K562 (cell line): ENCODE data around the gene ZMYND8. TPM values are rescaled to one million over a fixed set of nuclear protein-coding genes. Genes with fewer than 3 reads are reported as not detected.

Experiments used
- CBFA2T3 ChIP-seq: fragments of 450-650 bp; IDR thresholded peaks from 2 replicates; pipeline ENCODE4 v1.6.1; 2017
- ELF4 ChIP-seq: fragments of 450-650 bp; formaldehyde crosslinking; IDR thresholded peaks from 2 replicates; pipeline ENCODE4 v1.4.0; 2022; ENCODE audit warnings: missing genetic modification characterization
- MAFF ChIP-seq: IDR thresholded peaks from 2 replicates; pipeline ENCODE4 v1.6.1; 2012; ENCODE audit warnings: low read length, improper control_type of control experiment
- PCBP1 ChIP-seq: fragments of 200-400 bp; formaldehyde crosslinking; IDR thresholded peaks from 2 replicates; pipeline ENCODE4 v1.6.1; 2018; ENCODE audit warnings: mild to moderate bottlenecking, low read depth, low read length; ENCODE audit not compliant: poor library complexity, severe bottlenecking
- POU5F1 ChIP-seq: fragments of 150-350 bp; IDR thresholded peaks from 2 replicates; pipeline ENCODE4 v1.6.1; 2014; ENCODE audit warnings: borderline replicate concordance, low read length, low read depth, mild to moderate bottlenecking; ENCODE audit not compliant: partially characterized antibody
- SMAD1 ChIP-seq: fragments of 150-350 bp; IDR thresholded peaks from 2 replicates; pipeline ENCODE4 v1.6.1; 2014; ENCODE audit warnings: low read length, low read depth; ENCODE audit not compliant: partially characterized antibody
- SMC3 ChIP-seq: conservative IDR thresholded peaks from 2 replicates; pipeline ENCODE4 v1.6.1; 2011; ENCODE audit warnings: low read depth, low read length, improper control_type of control experiment; ENCODE audit not compliant: insufficient read depth
- YY1 ChIP-seq, 3 experiments: IDR thresholded peaks; 2 replicates each; pipeline ENCODE4 v1.6.1; 2011; ENCODE audit warnings: low read length in 2 of 3, mild to moderate bottlenecking in 2 of 3, moderate library complexity in 2 of 3, borderline replicate concordance in 1 of 3, control low read depth in 1 of 3, low read depth in 1 of 3; ENCODE audit not compliant: insufficient read depth in 3 of 3, insufficient replicate concordance in 2 of 3, control insufficient read depth in 1 of 3, insufficient read length in 1 of 3; ENCODE audit errors: extremely low read depth in 1 of 3
- ZNF431 ChIP-seq: sonication (generic); formaldehyde crosslinking; IDR thresholded peaks from 2 replicates; pipeline ENCODE4 v1.8.0; 2022; ENCODE audit warnings: mild to moderate bottlenecking, missing genetic modification reagents
- ZZZ3 ChIP-seq: fragments of 450-650 bp; IDR thresholded peaks from 2 replicates; pipeline ENCODE4 v1.6.1; 2016; ENCODE audit warnings: antibody characterized with exemption, mild to moderate bottlenecking, moderate library complexity
- polyA plus RNA-seq, 8 experiments: library from polyadenylated mRNA; depleted of rRNA in 4 of 8; stranded (reverse) in 5 of 8; unstranded in 3 of 8; fragments of >200 nt; fragmentation: Nextera tagmentation in 2 of 8; fragmentation: Illumina TruSeq in 1 of 8; extraction: Ambion mirVana in 2 of 8; extraction: Trizol in 1 of 8; gene quantifications; 2 replicates each; pipeline versions ENCODE4 v1.2.1 to v1.2.3, GENCODE V29; 2011 to 2014; ENCODE audit warnings: inconsistent platforms in 1 of 8, missing spikeins in 1 of 8
- total RNA-seq, 7 experiments: library from RNA; depleted of rRNA in 6 of 7; stranded (reverse); fragments of >200 nt in 6 of 7; fragmentation: Illumina TruSeq in 2 of 7; extraction: Trizol in 2 of 7; gene quantifications; 2 replicates each; pipeline versions ENCODE4 v1.2.1 to v1.2.3, GENCODE V29; 2011 to 2021; ENCODE audit warnings: low replicate concordance in 1 of 7
- TF ChIP-seq, protein P1 (sequence below), 2 experiments: fragments of 450-650 bp in 1 of 2; sonication (generic) in 1 of 2; formaldehyde crosslinking; conservative IDR thresholded peaks; 2 replicates each; pipeline versions ENCODE4 v1.4.0 to v1.8.1; 2020 to 2022; ENCODE audit warnings: mild to moderate bottlenecking in 1 of 2, missing genetic modification reagents in 1 of 2
- TF ChIP-seq, protein P2 (sequence below): fragments of 450-650 bp; formaldehyde crosslinking; IDR thresholded peaks from 2 replicates; pipeline ENCODE4 v1.4.0; 2020; ENCODE audit warnings: mild to moderate bottlenecking
- TF ChIP-seq, protein P3 (sequence below): fragments of 450-650 bp; formaldehyde crosslinking; IDR thresholded peaks from 2 replicates; pipeline ENCODE4 v1.4.0; 2022; ENCODE audit warnings: missing genetic modification characterization
- TF ChIP-seq, protein P4 (sequence below): sonication (generic); formaldehyde crosslinking; IDR thresholded peaks from 2 replicates; pipeline ENCODE4 v1.4.0; 2020; ENCODE audit warnings: mild to moderate bottlenecking, missing genetic modification reagents
- TF ChIP-seq, protein P5 (sequence below): fragments of 200-800 bp; sonication (Bioruptor generic); IDR thresholded peaks from 2 replicates; pipeline ENCODE4 v1.6.1; 2016; ENCODE audit warnings: missing genetic modification characterization, missing compliant biosample characterization

The ZMYND8 gene
- total and polyA plus RNA-seq, 9 of the 15 experiments (the other 6 are each of a cell fraction or from before 2014, with no cell fraction given): 31.8 to 148 (median 71.9) TPM

DNA sequence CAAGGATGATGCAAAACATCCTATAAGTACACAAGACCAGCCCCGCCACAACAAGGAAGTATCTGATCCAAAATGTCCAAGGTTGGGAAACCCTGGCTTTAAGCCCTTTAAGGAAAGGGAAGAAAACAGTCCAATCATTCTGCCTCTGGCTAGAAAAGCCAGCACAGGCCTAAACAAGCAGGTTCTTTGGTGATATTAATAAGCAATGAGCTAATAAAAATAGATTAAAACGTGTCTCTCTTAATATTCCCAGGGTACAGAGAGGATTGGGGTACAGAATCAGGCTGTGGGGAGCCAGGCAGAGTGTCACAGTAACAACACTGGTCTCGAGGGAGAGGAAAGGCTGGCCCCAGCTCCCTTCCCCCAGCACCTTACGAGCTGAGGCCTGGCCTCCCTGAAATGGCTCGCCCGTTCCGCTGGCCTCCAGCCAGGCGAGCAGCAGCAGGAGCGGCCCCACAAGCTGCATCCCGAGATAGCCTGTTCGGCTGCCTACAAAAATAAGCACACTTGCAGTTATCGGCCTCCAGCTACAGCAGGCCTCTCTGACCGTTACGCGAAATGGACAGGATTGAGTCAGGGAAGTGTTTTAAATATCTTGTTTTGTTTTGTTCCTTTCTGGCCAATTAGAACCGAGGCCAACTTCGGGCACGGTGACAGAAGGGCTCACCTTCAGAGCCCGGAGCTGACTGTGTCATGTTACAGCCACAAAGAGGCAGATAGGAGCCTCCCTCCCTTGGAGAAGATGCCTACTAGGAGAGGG lies 4.0 kb upstream of the ZMYND8 start (continued):
- TF ChIP-seq, protein P1, sequence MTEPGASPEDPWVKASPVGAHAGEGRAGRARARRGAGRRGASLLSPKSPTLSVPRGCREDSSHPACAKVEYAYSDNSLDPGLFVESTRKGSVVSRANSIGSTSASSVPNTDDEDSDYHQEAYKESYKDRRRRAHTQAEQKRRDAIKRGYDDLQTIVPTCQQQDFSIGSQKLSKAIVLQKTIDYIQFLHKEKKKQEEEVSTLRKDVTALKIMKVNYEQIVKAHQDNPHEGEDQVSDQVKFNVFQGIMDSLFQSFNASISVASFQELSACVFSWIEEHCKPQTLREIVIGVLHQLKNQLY (CRISPR knock-in tag; conservative IDR thresholded peaks at IDR 0.05): peak in 1 of 2 experiments; percentile 71; a peak in 1 of 4 replicates
- TF ChIP-seq SMAD1: peak; percentile 98
- no peak for TF ChIP-seq CBFA2T3
- TF ChIP-seq, protein P2, sequence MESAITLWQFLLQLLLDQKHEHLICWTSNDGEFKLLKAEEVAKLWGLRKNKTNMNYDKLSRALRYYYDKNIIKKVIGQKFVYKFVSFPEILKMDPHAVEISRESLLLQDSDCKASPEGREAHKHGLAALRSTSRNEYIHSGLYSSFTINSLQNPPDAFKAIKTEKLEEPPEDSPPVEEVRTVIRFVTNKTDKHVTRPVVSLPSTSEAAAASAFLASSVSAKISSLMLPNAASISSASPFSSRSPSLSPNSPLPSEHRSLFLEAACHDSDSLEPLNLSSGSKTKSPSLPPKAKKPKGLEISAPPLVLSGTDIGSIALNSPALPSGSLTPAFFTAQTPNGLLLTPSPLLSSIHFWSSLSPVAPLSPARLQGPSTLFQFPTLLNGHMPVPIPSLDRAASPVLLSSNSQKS (CRISPR knock-in tag): no peak
- 0 out of 2 replicates have a peak, but pooled peaks have one; percentile 23 for TF ChIP-seq MAFF
- TF ChIP-seq, protein P3, sequence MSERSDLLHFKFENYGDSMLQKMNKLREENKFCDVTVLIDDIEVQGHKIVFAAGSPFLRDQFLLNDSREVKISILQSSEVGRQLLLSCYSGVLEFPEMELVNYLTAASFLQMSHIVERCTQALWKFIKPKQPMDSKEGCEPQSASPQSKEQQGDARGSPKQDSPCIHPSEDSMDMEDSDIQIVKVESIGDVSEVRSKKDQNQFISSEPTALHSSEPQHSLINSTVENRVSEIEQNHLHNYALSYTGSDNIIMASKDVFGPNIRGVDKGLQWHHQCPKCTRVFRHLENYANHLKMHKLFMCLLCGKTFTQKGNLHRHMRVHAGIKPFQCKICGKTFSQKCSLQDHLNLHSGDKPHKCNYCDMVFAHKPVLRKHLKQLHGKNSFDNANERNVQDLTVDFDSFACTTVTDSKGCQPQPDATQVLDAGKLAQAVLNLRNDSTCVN (CRISPR knock-in tag): no peak
- no peak for TF ChIP-seq ZZZ3
- peak; percentile 59; the same call in 1 of the 2 replicates for TF ChIP-seq ZNF431 (CRISPR knock-in tag)
- peak; percentile 70 for TF ChIP-seq PCBP1
- TF ChIP-seq, protein P4, sequence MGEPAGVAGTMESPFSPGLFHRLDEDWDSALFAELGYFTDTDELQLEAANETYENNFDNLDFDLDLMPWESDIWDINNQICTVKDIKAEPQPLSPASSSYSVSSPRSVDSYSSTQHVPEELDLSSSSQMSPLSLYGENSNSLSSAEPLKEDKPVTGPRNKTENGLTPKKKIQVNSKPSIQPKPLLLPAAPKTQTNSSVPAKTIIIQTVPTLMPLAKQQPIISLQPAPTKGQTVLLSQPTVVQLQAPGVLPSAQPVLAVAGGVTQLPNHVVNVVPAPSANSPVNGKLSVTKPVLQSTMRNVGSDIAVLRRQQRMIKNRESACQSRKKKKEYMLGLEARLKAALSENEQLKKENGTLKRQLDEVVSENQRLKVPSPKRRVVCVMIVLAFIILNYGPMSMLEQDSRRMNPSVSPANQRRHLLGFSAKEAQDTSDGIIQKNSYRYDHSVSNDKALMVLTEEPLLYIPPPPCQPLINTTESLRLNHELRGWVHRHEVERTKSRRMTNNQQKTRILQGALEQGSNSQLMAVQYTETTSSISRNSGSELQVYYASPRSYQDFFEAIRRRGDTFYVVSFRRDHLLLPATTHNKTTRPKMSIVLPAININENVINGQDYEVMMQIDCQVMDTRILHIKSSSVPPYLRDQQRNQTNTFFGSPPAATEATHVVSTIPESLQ (CRISPR knock-in tag): 0 out of 2 replicates have a peak, but pooled peaks have one; percentile 37
- TF ChIP-seq, protein P5, sequence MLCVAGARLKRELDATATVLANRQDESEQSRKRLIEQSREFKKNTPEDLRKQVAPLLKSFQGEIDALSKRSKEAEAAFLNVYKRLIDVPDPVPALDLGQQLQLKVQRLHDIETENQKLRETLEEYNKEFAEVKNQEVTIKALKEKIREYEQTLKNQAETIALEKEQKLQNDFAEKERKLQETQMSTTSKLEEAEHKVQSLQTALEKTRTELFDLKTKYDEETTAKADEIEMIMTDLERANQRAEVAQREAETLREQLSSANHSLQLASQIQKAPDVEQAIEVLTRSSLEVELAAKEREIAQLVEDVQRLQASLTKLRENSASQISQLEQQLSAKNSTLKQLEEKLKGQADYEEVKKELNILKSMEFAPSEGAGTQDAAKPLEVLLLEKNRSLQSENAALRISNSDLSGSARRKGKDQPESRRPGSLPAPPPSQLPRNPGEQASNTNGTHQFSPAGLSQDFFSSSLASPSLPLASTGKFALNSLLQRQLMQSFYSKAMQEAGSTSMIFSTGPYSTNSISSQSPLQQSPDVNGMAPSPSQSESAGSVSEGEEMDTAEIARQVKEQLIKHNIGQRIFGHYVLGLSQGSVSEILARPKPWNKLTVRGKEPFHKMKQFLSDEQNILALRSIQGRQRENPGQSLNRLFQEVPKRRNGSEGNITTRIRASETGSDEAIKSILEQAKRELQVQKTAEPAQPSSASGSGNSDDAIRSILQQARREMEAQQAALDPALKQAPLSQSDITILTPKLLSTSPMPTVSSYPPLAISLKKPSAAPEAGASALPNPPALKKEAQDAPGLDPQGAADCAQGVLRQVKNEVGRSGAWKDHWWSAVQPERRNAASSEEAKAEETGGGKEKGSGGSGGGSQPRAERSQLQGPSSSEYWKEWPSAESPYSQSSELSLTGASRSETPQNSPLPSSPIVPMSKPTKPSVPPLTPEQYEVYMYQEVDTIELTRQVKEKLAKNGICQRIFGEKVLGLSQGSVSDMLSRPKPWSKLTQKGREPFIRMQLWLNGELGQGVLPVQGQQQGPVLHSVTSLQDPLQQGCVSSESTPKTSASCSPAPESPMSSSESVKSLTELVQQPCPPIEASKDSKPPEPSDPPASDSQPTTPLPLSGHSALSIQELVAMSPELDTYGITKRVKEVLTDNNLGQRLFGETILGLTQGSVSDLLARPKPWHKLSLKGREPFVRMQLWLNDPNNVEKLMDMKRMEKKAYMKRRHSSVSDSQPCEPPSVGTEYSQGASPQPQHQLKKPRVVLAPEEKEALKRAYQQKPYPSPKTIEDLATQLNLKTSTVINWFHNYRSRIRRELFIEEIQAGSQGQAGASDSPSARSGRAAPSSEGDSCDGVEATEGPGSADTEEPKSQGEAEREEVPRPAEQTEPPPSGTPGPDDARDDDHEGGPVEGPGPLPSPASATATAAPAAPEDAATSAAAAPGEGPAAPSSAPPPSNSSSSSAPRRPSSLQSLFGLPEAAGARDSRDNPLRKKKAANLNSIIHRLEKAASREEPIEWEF (CRISPR knock-in tag): peak; percentile 93
- peak; percentile 6 for TF ChIP-seq POU5F1
- peak in 2 of 3 experiments; percentile 82 to 88 for TF ChIP-seq YY1 (IDR thresholded peaks at IDR 0.05; ENCODE audit: borderline replicate concordance in 1 of 3, control insufficient read depth in 1 of 3, extremely low read depth in 1 of 3, insufficient read depth in 3 of 3, insufficient read length in 1 of 3, insufficient replicate concordance in 2 of 3, low read depth in 1 of 3, low read length in 2 of 3)
- TF ChIP-seq SMC3: 0 out of 2 replicates have a peak, but pooled peaks have one; percentile 26
- no peak; the same call in 1 of the 2 replicates for TF ChIP-seq ELF4 (CRISPR knock-in tag)
